Keratinocyte (primary cell): ENCODE results near the gene PLA2G2C. TPM values are rescaled to one million over a fixed set of nuclear protein-coding genes. Genes with fewer than 3 reads are reported as not detected.

Source experiments
- DNase-seq: peaks from one replicate; pipeline ENCODE4 v3.0.0-alpha.2; 2011; ENCODE audit warnings: low read depth, missing footprints, low spot score
- FAIRE-seq: peaks from 2 replicates; lab custom pipeline; 2011; peaks lifted over from hg19 to GRCh38; lab: Jason Lieb, UNC
- H2AFZ ChIP-seq: 2 replicates; pipeline ENCODE4 v1.6.0; 2012; ENCODE audit warnings: low read length, control low read depth, inconsistent platforms; ENCODE audit not compliant: control insufficient read depth
- H3K27ac ChIP-seq: 2 replicates; pipeline ENCODE4 v1.5.1; 2011; ENCODE audit warnings: low read length; ENCODE audit not compliant: control insufficient read depth, insufficient read depth
- H3K27me3 ChIP-seq: 3 replicates; pipeline ENCODE4 v1.6.0; 2011; ENCODE audit warnings: low read length; ENCODE audit not compliant: control insufficient read depth, insufficient read depth; ENCODE audit errors: extremely low read depth
- H3K36me3 ChIP-seq, 2 experiments: 2 replicates in 1 of 2; 3 replicates in 1 of 2; pipeline ENCODE4 v1.5.1; 2011; ENCODE audit warnings: low read length in 2 of 2, mild to moderate bottlenecking in 1 of 2; ENCODE audit not compliant: control insufficient read depth in 2 of 2, insufficient read depth in 2 of 2; ENCODE audit errors: extremely low read depth in 1 of 2
- H3K4me1 ChIP-seq: 3 replicates; pipeline ENCODE4 v1.5.1; 2011; ENCODE audit warnings: low read length; ENCODE audit not compliant: control insufficient read depth, insufficient read depth; ENCODE audit errors: extremely low read depth
- H3K4me2 ChIP-seq: 3 replicates; pipeline ENCODE4 v1.6.0; 2011; ENCODE audit warnings: low read depth, low read length; ENCODE audit not compliant: control insufficient read depth, insufficient read depth; ENCODE audit errors: extremely low read depth
- H3K4me3 ChIP-seq, 3 experiments: fragments of 200-600 bp in 1 of 3; sonication (generic) in 1 of 3; 2 replicates in 2 of 3; 3 replicates in 1 of 3; pipeline ENCODE4 v1.5.1; 2011 to 2016; ENCODE audit warnings: low read length in 3 of 3, mild to moderate bottlenecking in 3 of 3, control low read depth in 2 of 3, inconsistent platforms in 1 of 3, low read depth in 1 of 3, mixed read lengths in 1 of 3, mixed run types in 1 of 3, moderate library complexity in 1 of 3; ENCODE audit not compliant: control insufficient read depth in 2 of 3, insufficient read depth in 2 of 3; ENCODE audit errors: extremely low read depth in 1 of 3
- H3K79me2 ChIP-seq: 2 replicates; pipeline ENCODE4 v1.6.0; 2012; ENCODE audit warnings: low read length; ENCODE audit not compliant: control insufficient read depth, insufficient read depth
- H3K9ac ChIP-seq: 3 replicates; pipeline ENCODE4 v1.6.0; 2011; ENCODE audit warnings: low read length; ENCODE audit not compliant: control insufficient read depth, insufficient read depth; ENCODE audit errors: extremely low read depth
- H3K9me1 ChIP-seq: 3 replicates; pipeline ENCODE4 v1.6.0; 2011; ENCODE audit warnings: low read length; ENCODE audit not compliant: control insufficient read depth, insufficient read depth; ENCODE audit errors: extremely low read depth
- H3K9me3 ChIP-seq: 2 replicates; pipeline ENCODE4 v1.5.1; 2012; ENCODE audit warnings: low read depth, low read length; ENCODE audit not compliant: control insufficient read depth
- H4K20me1 ChIP-seq: 3 replicates; pipeline ENCODE4 v1.6.0; 2011; ENCODE audit warnings: low read length; ENCODE audit not compliant: control insufficient read depth, insufficient read depth; ENCODE audit errors: extremely low read depth
- CTCF ChIP-seq, 3 experiments: IDR thresholded peaks in 1 of 3; conservative IDR thresholded peaks in 1 of 3; optimal IDR thresholded peaks in 1 of 3; 2 replicates in 2 of 3; 3 replicates in 1 of 3; pipeline versions ENCODE3 to v1.5.1; 2011; ENCODE audit warnings: low read length in 3 of 3, mild to moderate bottlenecking in 3 of 3, moderate library complexity in 2 of 3, control low read depth in 1 of 3, inconsistent platforms in 1 of 3; ENCODE audit not compliant: insufficient read depth in 2 of 3; ENCODE audit errors: extremely low read depth in 1 of 3
- EZH2 ChIP-seq: IDR thresholded peaks from one replicate; pipeline ENCODE4 v1.6.1; 2012; ENCODE audit warnings: inconsistent platforms, mild to moderate bottlenecking, low read length, moderate library complexity
- dilution Hi-C: fragments of 300-500 bp; cut with MboI; formaldehyde crosslinking; loops from one replicate; pipeline ENCODE4 v1.7.0; 2020; ENCODE audit warnings: low sequenced_read_pairs; ENCODE audit not compliant: extremely low pct_ligation_motif_present
- polyA plus RNA-seq, 5 experiments: library from polyadenylated mRNA; depleted of rRNA in 3 of 5; stranded (reverse) in 3 of 5; stranded (forward) in 1 of 5; unstranded in 1 of 5; fragments of >200 nt; gene quantifications; 1 replicate in 1 of 5; 2 replicates in 3 of 5; 3 replicates in 1 of 5; pipeline versions ENCODE4 v1.2.1 to v1.2.3, GENCODE V29; 2011 to 2012; ENCODE audit warnings: missing spikeins in 2 of 5, low read depth in 1 of 5, low replicate concordance in 1 of 5

Gene PLA2G2C
- polyA plus RNA-seq, 1 donor (not counting 4 experiments of a cell fraction or from before 2014, with no cell fraction given), result not detected

GRCh38 chr1:20114021-20114648 is 72.2 kb downstream of the PLA2G2C start:
- Histone ChIP-seq H3K4me3 (no peak overlapping the region), H3K36me3 (no peaks in the 10 kb centered on the region), H3K9me1 (no peaks in the 10 kb centered on the region), H3K9ac (no peak overlapping the region), H3K4me1 (peaks cover 13% of the 10 kb centered on the region), H3K79me2 (no peaks in the 10 kb centered on the region), H2AFZ (no peak overlapping the region), H3K27me3 (no peaks in the 10 kb centered on the region), H3K4me2 (no peak overlapping the region), H4K20me1 (no peaks in the 10 kb centered on the region), H3K27ac (no peak overlapping the region), H3K9me3 (no peaks in the 10 kb centered on the region)
- dilution Hi-C loops, result no loop called here
- no peak for TF ChIP-seq EZH2
- no peak for TF ChIP-seq CTCF (optimal IDR thresholded peaks at IDR 0.05 in 1 of 3, IDR thresholded peaks at IDR 0.05 in 1 of 3, conservative IDR thresholded peaks at IDR 0.05 in 1 of 3; ENCODE audit: extremely low read depth in 1 of 3, insufficient read depth in 2 of 3, low read length in 3 of 3)
- FAIRE-seq (no peak), DNase-seq (no peak)

Other genes starting within 250 kb of the PLA2G2C start
- 0.08 TPM in 1 of 3 replicates, not detected in the others for gene PLA2G2A, start 206.9 kb downstream of the PLA2G2C start, polyA plus RNA-seq
- 0.16 TPM in 1 of 3 replicates, not detected in the others for gene PLA2G5, start 116.3 kb downstream of the PLA2G2C start, polyA plus RNA-seq
- not detected in 3 replicates for gene PLA2G2D, start 67.0 kb downstream of the PLA2G2C start, polyA plus RNA-seq
- 0.26 to 0.31 TPM (median 0.26 TPM) in 3 replicates for gene PLA2G2F, start 47.2 kb downstream of the PLA2G2C start, polyA plus RNA-seq
- 0.03 to 0.06 TPM (median 0.05 TPM) in 3 replicates for gene UBXN10, start 422 bp downstream of the PLA2G2C start, polyA plus RNA-seq
- not detected in 3 replicates for gene VWA5B1, start 104.4 kb upstream of the PLA2G2C start, polyA plus RNA-seq